NT2/D1 (cell line): ENCODE measurements around the gene INPP5E.

Source experiments
- YY1 ChIP-seq: IDR thresholded peaks from 2 replicates; pipeline ENCODE4 v1.6.1; 2011; ENCODE audit not compliant: insufficient read length, insufficient read depth
- ZNF274 ChIP-seq: IDR thresholded peaks from 2 replicates; pipeline ENCODE4 v1.6.1; 2011; ENCODE audit warnings: mild to moderate bottlenecking, low read depth, low read length

DNA sequence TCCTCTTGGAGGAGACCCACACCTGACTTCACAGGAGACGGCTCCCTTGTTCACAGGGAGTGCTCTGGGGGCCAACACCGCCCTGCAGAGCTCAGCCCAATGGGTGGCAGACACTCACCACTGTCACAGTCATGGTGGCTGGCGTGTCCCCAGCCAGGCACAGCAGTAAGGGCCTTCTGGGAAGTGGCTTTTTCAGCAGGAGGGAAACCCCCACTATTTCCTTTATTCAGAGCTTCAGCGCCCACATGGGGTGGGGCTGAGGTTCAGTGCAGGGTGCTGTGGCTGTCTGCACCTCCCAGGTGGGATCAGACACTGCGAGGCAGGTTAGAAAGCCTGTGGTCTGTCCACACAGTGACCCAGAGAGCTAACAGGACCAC, 36.1 kb downstream of the INPP5E start:
- TF ChIP-seq ZNF274 (no peak), YY1 (no peak)
